ENCODE data around the gene BECN2.

DNA sequence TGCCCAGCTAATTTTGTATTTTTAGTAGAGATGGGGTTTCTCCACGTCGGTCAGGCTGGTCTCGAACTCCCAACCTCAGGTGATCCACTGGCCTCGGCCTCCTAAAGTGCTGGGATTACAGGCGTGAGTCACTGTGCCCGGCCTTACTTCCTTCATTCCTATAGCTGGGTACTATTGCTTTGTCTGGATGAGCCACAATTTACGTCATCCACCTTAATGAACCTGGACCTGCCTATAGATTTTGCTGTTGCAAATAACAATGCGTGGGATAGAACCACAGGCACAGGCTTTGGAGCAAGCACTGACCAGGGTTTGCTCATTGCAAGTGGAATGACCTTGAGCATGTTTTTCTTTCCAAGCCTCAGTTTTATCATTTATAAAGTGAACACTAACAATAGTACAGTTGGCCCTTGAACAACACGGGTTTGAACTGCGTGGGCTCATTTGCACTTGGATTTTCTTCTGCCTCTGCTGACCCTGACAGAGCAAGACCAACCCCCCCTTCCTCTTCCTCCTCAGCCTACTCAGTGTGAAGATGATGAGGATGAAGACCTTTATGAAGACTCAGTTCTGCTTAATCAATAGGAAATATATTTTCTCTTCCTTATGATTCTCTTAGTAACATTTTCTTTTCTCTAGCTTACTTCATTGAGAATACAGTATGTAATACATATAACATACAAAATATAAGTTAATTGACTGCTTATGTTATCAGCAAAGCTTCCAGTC lies 33.3 kb upstream of the BECN2 start:
- TF ChIP-seq CTCF (IDR thresholded peaks at IDR 0.05 in 4 of 5, conservative IDR thresholded peaks at IDR 0.05 in 1 of 5), result no peak
- TF ChIP-seq POLR2A (IDR thresholded peaks at IDR 0.05), result no peak

All from gastrocnemius medialis (tissue), 4 donors.